HG03108 (cell line): Measurements from ENCODE around the gene BANK1.

Experiments used
- ATAC-seq: cut with Tn5 transposase; IDR thresholded peaks from one replicate; pipeline ENCODE4 v1.9.1; 2021; ENCODE audit warnings: moderate library complexity; ENCODE audit not compliant: unreplicated experiment

Gene BANK1

DNA sequence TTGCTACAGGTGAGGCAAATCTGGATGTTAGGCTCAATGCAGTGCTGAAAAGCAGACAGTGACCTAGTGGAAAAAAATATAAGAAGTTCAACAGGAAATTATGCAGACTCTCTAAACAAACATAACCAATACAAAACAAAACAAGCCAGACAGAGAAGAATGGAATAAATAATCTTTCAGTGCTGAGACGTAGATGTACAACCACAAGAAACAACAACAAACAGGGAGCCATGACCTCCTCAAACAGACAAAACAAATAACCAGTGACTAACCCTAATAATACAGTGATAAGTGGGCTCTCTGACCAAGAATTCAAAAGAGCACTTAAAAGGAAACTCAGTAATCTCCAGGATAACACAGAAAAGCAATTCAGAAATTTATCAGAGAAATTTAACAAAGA lies 315.5 kb downstream of the BANK1 start:
- ATAC-seq: no peak

- no peak for ATAC-seq
Observed at GRCh38 chr4:102114118-102114630, 323.6 kb downstream of the BANK1 start.

GRCh38 chr4:102116121-102116520 lies 325.6 kb downstream of the BANK1 start:
- no peak for ATAC-seq

DNA sequence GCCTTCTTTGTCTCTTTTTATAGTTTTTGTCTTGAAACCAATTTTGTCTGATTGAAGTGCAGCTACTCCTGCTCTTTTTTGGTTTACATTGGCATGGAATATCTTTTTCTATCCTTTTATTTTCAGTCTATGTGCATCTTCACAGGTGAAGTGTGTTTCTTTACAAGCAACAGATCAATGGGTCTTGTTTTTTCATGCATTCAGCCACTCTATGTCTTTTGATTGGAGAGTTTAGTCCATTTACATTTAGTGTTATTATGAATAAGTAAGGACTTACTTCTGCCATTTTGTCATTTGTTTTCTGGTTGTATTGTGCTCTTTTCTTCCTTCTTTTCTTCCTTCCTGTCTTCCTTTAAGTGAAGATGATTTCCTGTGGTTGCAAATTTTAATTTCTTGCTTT lies 330.3 kb downstream of the BANK1 start:
- no peak for ATAC-seq
